HepG2 (cell line): ENCODE measurements around the gene MEIS1.

Experiments
- HMG20A ChIP-seq: IDR thresholded peaks from 2 replicates; pipeline ENCODE4 v1.6.1; 2016; ENCODE audit warnings: borderline replicate concordance
- HNRNPK ChIP-seq: fragments of 200-400 bp; formaldehyde crosslinking; IDR thresholded peaks from 2 replicates; pipeline ENCODE4 v1.6.1; 2018; ENCODE audit warnings: low read length, low read depth, moderate library complexity, mild to moderate bottlenecking; ENCODE audit not compliant: poor library complexity, severe bottlenecking
- MLX ChIP-seq: IDR thresholded peaks from 2 replicates; pipeline ENCODE4 v1.6.1; 2016
- MXI1 ChIP-seq: IDR thresholded peaks from 3 replicates; pipeline ENCODE4 v1.6.1; 2012; ENCODE audit warnings: low read depth, low read length, inconsistent platforms, borderline replicate concordance
- MYC ChIP-seq: sonication (generic); formaldehyde crosslinking; IDR thresholded peaks from 2 replicates; pipeline ENCODE4 v1.9.0; 2021; ENCODE audit warnings: missing genetic modification reagents, borderline replicate concordance
- POLR2A ChIP-seq, 2 experiments: IDR thresholded peaks; 2 replicates each; pipeline ENCODE4 v1.6.1; 2011; ENCODE audit warnings: low read depth in 2 of 2, low read length in 2 of 2, mild to moderate bottlenecking in 1 of 2, moderate library complexity in 1 of 2; ENCODE audit not compliant: insufficient read depth in 1 of 2
- ZNF569 ChIP-seq: sonication (generic); formaldehyde crosslinking; IDR thresholded peaks from 2 replicates; pipeline ENCODE4 v1.5.0; 2020; ENCODE audit warnings: mild to moderate bottlenecking, missing genetic modification reagents, moderate library complexity, borderline replicate concordance
- TF ChIP-seq, protein P1 (sequence below): sonication (generic); formaldehyde crosslinking; IDR thresholded peaks from 2 replicates; pipeline ENCODE4 v1.8.1; 2023; ENCODE audit warnings: missing genetic modification reagents, inconsistent platforms, borderline replicate concordance

DNA sequence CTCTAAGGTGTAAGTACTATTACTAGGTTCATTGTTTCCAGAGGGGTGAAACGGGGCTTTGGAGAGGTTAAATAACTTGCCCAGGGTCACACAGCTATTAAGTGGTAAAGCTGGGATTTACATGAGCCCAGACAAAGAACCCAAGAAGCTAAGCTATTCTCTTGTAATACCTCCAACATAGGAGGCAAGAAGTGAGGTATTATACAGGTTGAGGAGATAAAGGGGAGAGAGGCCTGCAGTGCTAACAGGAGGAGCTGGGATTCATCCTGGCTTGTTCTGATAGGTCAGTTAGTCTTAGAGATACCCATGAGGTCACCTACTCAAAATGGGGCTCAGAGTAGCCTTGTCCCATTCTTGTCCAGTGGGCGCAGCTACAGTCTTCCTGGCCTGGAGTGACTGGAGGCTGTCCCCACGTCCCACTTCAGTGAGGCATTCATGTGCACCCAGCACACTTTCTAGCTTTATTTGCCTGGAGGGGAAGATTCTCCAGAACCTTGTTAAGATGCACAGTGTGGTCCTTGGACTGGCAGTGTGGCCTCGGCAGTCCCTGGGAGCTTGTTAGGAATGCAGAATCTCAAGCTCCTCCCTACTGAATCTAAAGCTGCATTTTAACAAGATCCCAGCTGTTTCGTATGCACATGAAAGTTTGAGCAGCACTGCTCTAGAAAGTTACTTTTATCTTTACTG is 63.5 kb downstream of the MEIS1 start:
- TF ChIP-seq MXI1 = no peak
- TF ChIP-seq MYC (CRISPR knock-in tag) = no peak
- no peak for TF ChIP-seq MLX (CRISPR knock-in tag)
- TF ChIP-seq, protein P1, sequence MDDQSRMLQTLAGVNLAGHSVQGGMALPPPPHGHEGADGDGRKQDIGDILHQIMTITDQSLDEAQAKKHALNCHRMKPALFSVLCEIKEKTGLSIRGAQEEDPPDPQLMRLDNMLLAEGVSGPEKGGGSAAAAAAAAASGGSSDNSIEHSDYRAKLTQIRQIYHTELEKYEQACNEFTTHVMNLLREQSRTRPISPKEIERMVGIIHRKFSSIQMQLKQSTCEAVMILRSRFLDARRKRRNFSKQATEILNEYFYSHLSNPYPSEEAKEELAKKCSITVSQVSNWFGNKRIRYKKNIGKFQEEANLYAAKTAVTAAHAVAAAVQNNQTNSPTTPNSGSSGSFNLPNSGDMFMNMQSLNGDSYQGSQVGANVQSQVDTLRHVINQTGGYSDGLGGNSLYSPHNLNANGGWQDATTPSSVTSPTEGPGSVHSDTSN (CRISPR knock-in tag) = no peak
- TF ChIP-seq HNRNPK = no peak
- no peak for TF ChIP-seq POLR2A (IDR thresholded peaks at IDR 0.05; ENCODE audit: insufficient read depth in 1 of 2, low read depth in 2 of 2, low read length in 2 of 2)
- no peak for TF ChIP-seq ZNF569 (CRISPR knock-in tag)
- no peak for TF ChIP-seq HMG20A (CRISPR knock-in tag)
